ENCODE measurements around the gene PRR13.

DNA sequence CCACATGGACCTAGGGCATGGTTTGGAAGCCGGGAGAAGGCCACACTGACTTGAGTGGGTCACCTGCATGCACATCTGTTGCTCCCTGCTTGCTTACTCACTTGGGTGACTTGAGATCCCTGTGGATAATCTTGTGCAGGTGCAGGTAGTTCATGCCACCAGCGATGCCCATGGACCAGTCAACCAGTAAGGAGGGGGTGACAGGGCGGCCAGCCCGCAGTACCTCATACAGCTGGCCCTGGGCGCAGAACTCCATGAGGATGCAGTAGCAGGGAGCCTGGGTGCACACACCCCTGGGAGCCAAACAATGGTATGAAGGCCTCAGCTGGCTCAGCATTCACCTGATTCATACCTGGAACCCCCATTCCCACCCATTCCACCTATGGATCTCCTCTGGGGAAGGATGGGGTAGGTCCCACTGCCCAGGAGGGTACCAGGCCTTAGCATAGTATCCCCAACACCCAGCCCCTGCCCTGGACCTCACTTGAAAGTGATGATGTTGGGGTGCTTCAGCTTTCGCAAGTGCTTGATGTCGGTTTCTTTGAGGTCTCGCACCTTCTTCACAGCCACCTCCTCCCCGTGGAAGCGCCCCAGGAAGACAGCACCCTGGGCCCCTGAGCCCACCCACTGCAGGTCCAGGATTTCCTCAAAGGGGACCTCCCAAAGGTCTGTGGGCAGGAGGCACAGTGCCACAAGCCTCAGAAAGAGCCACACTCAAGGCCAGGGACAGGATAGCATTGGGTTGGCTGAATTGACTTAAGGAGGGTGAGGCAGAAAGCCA lies 44.6 kb downstream of the PRR13 start:
- TF ChIP-seq BHLHE40 (IDR thresholded peaks at IDR 0.05; ENCODE audit: borderline replicate concordance) (no peak), FOXA1 (IDR thresholded peaks at IDR 0.05) (no peak)

All from HEK293T (cell line).